Ishikawa (cell line): Measurements from ENCODE around the gene DLGAP4.

ENCODE experiments used
- CEBPB ChIP-seq: IDR thresholded peaks from 2 replicates; pipeline ENCODE4 v1.6.1; 2012
- CREB1 ChIP-seq: IDR thresholded peaks from 2 replicates; pipeline ENCODE4 v1.6.1; 2012; ENCODE audit warnings: low read depth
- EGR1 ChIP-seq: IDR thresholded peaks from 2 replicates; pipeline ENCODE4 v1.6.1; 2012
- EP300 ChIP-seq: IDR thresholded peaks from 2 replicates; pipeline ENCODE4 v1.6.1; 2012; ENCODE audit warnings: borderline replicate concordance
- FOXM1 ChIP-seq: IDR thresholded peaks from 2 replicates; pipeline ENCODE4 v1.6.1; 2012; ENCODE audit warnings: low read depth, borderline replicate concordance
- MAX ChIP-seq: IDR thresholded peaks from 2 replicates; pipeline ENCODE4 v1.6.1; 2012
- NFIC ChIP-seq: IDR thresholded peaks from 2 replicates; pipeline ENCODE4 v1.6.1; 2012
- RAD21 ChIP-seq: IDR thresholded peaks from 2 replicates; pipeline ENCODE4 v1.6.1; 2012; ENCODE audit warnings: low read depth
- REST ChIP-seq: IDR thresholded peaks from 2 replicates; pipeline ENCODE4 v1.6.1; 2012; ENCODE audit warnings: low read depth, mild to moderate bottlenecking
- TAF1 ChIP-seq: IDR thresholded peaks from 2 replicates; pipeline ENCODE4 v1.6.1; 2012; ENCODE audit warnings: low read depth, mild to moderate bottlenecking
- TCF12 ChIP-seq: IDR thresholded peaks from 2 replicates; pipeline ENCODE4 v1.6.1; 2012; ENCODE audit warnings: low read depth
- TEAD4 ChIP-seq: IDR thresholded peaks from 2 replicates; pipeline ENCODE4 v1.6.1; 2012
- USF1 ChIP-seq: IDR thresholded peaks from 2 replicates; pipeline ENCODE4 v1.6.1; 2012
- YY1 ChIP-seq: IDR thresholded peaks from 2 replicates; pipeline ENCODE4 v1.6.1; 2012; ENCODE audit warnings: low read depth
- ZBTB7A ChIP-seq: IDR thresholded peaks from 2 replicates; pipeline ENCODE4 v1.6.1; 2012; ENCODE audit warnings: low read depth

DLGAP4 gene

GRCh38 chr20:36542516-36543183 lies 236.5 kb downstream of the DLGAP4 start:
- no peak for TF ChIP-seq EP300
- no peak for TF ChIP-seq CEBPB

GRCh38 chr20:36543184-36544133 lies 237.3 kb downstream of the DLGAP4 start:
- no peak for TF ChIP-seq YY1
- TF ChIP-seq REST = no peak
- no peak for TF ChIP-seq USF1
- TF ChIP-seq TAF1 = no peak
- TF ChIP-seq MAX = no peak
- no peak for TF ChIP-seq ZBTB7A
- no peak for TF ChIP-seq TCF12
- TF ChIP-seq EP300 = no peak
- TF ChIP-seq NFIC = no peak
- TF ChIP-seq FOXM1 = no peak
- no peak for TF ChIP-seq CEBPB
- TF ChIP-seq EGR1 = no peak
- no peak for TF ChIP-seq CREB1
- no peak for TF ChIP-seq TEAD4
- no peak for TF ChIP-seq RAD21

GRCh38 chr20:36544134-36545018 lies 238.2 kb downstream of the DLGAP4 start:
- no peak for TF ChIP-seq FOXM1
- TF ChIP-seq ZBTB7A = no peak
- TF ChIP-seq CEBPB = no peak
- no peak for TF ChIP-seq NFIC
- TF ChIP-seq TCF12 = no peak
- no peak for TF ChIP-seq MAX
- no peak for TF ChIP-seq EP300
- TF ChIP-seq USF1 = no peak
- TF ChIP-seq TAF1 = no peak
- TF ChIP-seq REST = no peak

GRCh38 chr20:36546111-36546736 lies 240.1 kb downstream of the DLGAP4 start:
- TF ChIP-seq YY1 (no peak), EGR1 (no peak), CREB1 (no peak), TEAD4 (no peak), TCF12 (no peak), FOXM1 (no peak), NFIC (no peak), TAF1 (no peak), CEBPB (no peak), USF1 (no peak), ZBTB7A (no peak), EP300 (no peak), MAX (no peak), REST (no peak), RAD21 (no peak)
